HepG2 (cell line): ENCODE data around the gene DPEP1. TPM values are rescaled to one million over a fixed set of nuclear protein-coding genes. Genes with fewer than 3 reads are reported as not detected.
A peak's percentile ranks its signal among the peaks of the same experiment; 100 is the strongest.

ENCODE experiments used
- FOSL2 ChIP-seq: sonication (generic); formaldehyde crosslinking; IDR thresholded peaks from 2 replicates; pipeline ENCODE4 v1.4.0; 2020; ENCODE audit warnings: missing genetic modification reagents
- HNRNPUL1 ChIP-seq: fragments of 200-400 bp; formaldehyde crosslinking; IDR thresholded peaks from 2 replicates; pipeline ENCODE4 v1.6.1; 2017; ENCODE audit warnings: low read depth, mild to moderate bottlenecking, low read length, moderate library complexity
- JUND ChIP-seq: sonication (generic); formaldehyde crosslinking; IDR thresholded peaks from 2 replicates; pipeline ENCODE4 v1.8.0; 2022; ENCODE audit warnings: mild to moderate bottlenecking, missing genetic modification reagents
- KLF11 ChIP-seq: IDR thresholded peaks from 2 replicates; pipeline ENCODE4 v1.6.1; 2016; ENCODE audit warnings: missing compliant biosample characterization
- MZF1 ChIP-seq: sonication (generic); formaldehyde crosslinking; IDR thresholded peaks from 2 replicates; pipeline ENCODE4 v1.8.1; 2023; ENCODE audit warnings: mild to moderate bottlenecking, missing genetic modification reagents, borderline replicate concordance
- RAD21 ChIP-seq: fragments of 450-650 bp; formaldehyde crosslinking; IDR thresholded peaks from 2 replicates; pipeline ENCODE4 v1.5.0; 2020; ENCODE audit warnings: mild to moderate bottlenecking
- REL ChIP-seq: sonication (generic); formaldehyde crosslinking; conservative IDR thresholded peaks from 2 replicates; pipeline ENCODE4 v1.8.0; 2022; ENCODE audit warnings: mild to moderate bottlenecking, missing genetic modification reagents, moderate library complexity
- SALL2 ChIP-seq: sonication (generic); formaldehyde crosslinking; IDR thresholded peaks from 2 replicates; pipeline ENCODE4 v1.8.1; 2023; ENCODE audit warnings: mild to moderate bottlenecking, missing genetic modification reagents, inconsistent platforms
- SAP130 ChIP-seq: IDR thresholded peaks from 2 replicates; pipeline ENCODE4 v1.6.1; 2016; ENCODE audit warnings: low read depth
- SETDB1 ChIP-seq: sonication (generic); formaldehyde crosslinking; IDR thresholded peaks from 2 replicates; pipeline ENCODE4 v1.5.1; 2020; ENCODE audit warnings: missing genetic modification reagents, mild to moderate bottlenecking, borderline replicate concordance
- SKI ChIP-seq: fragments of 450-650 bp; IDR thresholded peaks from one replicate; pipeline ENCODE4 v1.6.1; 2018; ENCODE audit warnings: mild to moderate bottlenecking; ENCODE audit not compliant: partially characterized antibody
- SP140L ChIP-seq: sonication (generic); formaldehyde crosslinking; IDR thresholded peaks from 2 replicates; pipeline ENCODE4 v1.4.0; 2020; ENCODE audit warnings: missing genetic modification reagents, borderline replicate concordance
- SRF ChIP-seq: IDR thresholded peaks from 2 replicates; pipeline ENCODE4 v1.6.1; 2011; ENCODE audit warnings: mild to moderate bottlenecking, low read depth, low read length, moderate library complexity
- TBP ChIP-seq: sonication (generic); formaldehyde crosslinking; IDR thresholded peaks from 2 replicates; pipeline ENCODE4 v1.5.0; 2020; ENCODE audit warnings: missing genetic modification reagents
- XRCC5 ChIP-seq: fragments of 200-400 bp; formaldehyde crosslinking; optimal IDR thresholded peaks from 2 replicates; pipeline ENCODE3; 2017; ENCODE audit warnings: mild to moderate bottlenecking, low read length
- ZKSCAN5 ChIP-seq: sonication (generic); formaldehyde crosslinking; IDR thresholded peaks from 2 replicates; pipeline ENCODE4 v1.5.1; 2020; ENCODE audit warnings: mild to moderate bottlenecking, missing genetic modification reagents
- ZNF296 ChIP-seq: sonication (generic); formaldehyde crosslinking; conservative IDR thresholded peaks from 2 replicates; pipeline ENCODE4 v1.5.0; 2020; ENCODE audit warnings: mild to moderate bottlenecking, missing genetic modification reagents
- ZNF329 ChIP-seq: sonication (generic); formaldehyde crosslinking; IDR thresholded peaks from 2 replicates; pipeline ENCODE4 v1.9.0; 2021; ENCODE audit warnings: low read depth, mild to moderate bottlenecking, missing genetic modification reagents
- ZNF570 ChIP-seq: sonication (generic); formaldehyde crosslinking; IDR thresholded peaks from 2 replicates; pipeline ENCODE4 v1.4.0; 2020; ENCODE audit warnings: mild to moderate bottlenecking, missing genetic modification reagents, borderline replicate concordance
- ZNF629 ChIP-seq: sonication (generic); formaldehyde crosslinking; conservative IDR thresholded peaks from 2 replicates; pipeline ENCODE4 v1.5.0; 2020; ENCODE audit warnings: missing genetic modification reagents
- ZNF678 ChIP-seq: sonication (generic); formaldehyde crosslinking; IDR thresholded peaks from 2 replicates; pipeline ENCODE4 v1.4.0; 2020; ENCODE audit warnings: mild to moderate bottlenecking, missing genetic modification reagents
- ZNF713 ChIP-seq: sonication (generic); formaldehyde crosslinking; IDR thresholded peaks from 2 replicates; pipeline ENCODE4 v1.4.0; 2020; ENCODE audit warnings: mild to moderate bottlenecking, missing genetic modification reagents
- ZNF737 ChIP-seq: sonication (generic); formaldehyde crosslinking; IDR thresholded peaks from 2 replicates; pipeline ENCODE4 v1.5.0; 2020; ENCODE audit warnings: missing genetic modification reagents, mild to moderate bottlenecking, borderline replicate concordance
- ZNF75D ChIP-seq: sonication (generic); formaldehyde crosslinking; IDR thresholded peaks from 2 replicates; pipeline ENCODE4 v1.8.1; 2023; ENCODE audit warnings: missing genetic modification reagents, mild to moderate bottlenecking, borderline replicate concordance
- polyA plus RNA-seq, 8 experiments: library from polyadenylated mRNA; depleted of rRNA in 3 of 8; stranded (reverse) in 7 of 8; unstranded in 1 of 8; fragments of >200 nt; fragmentation: Illumina TruSeq in 4 of 8; extraction: Trizol in 4 of 8; gene quantifications; 2 replicates each; pipeline versions ENCODE4 v1.2.1 to v1.2.3, GENCODE V29; 2011 to 2016; ENCODE audit warnings: low read depth in 4 of 8, missing spikeins in 1 of 8, mixed read lengths in 1 of 8; ENCODE audit not compliant: insufficient read depth in 1 of 8
- total RNA-seq, 5 experiments: library from RNA; depleted of rRNA; stranded (reverse); fragments of >200 nt; fragmentation: Illumina TruSeq; extraction: Trizol; gene quantifications; 2 replicates each; pipeline ENCODE4 v1.2.3, GENCODE V29; 2016; ENCODE audit warnings: low read depth in 1 of 5
- TF ChIP-seq, protein P1 (sequence below): sonication (generic); formaldehyde crosslinking; IDR thresholded peaks from 2 replicates; pipeline ENCODE4 v1.9.0; 2021; ENCODE audit warnings: missing genetic modification reagents, borderline replicate concordance
- TF ChIP-seq, protein P2 (sequence below): sonication (generic); formaldehyde crosslinking; IDR thresholded peaks from 2 replicates; pipeline ENCODE4 v1.4.0; 2020; ENCODE audit warnings: missing genetic modification reagents

DPEP1 gene
- total and polyA plus RNA-seq, 2 of the 13 experiments (the other 11 are each of a cell fraction or from before 2014, with no cell fraction given) = 37.6 to 52.2 TPM

DNA sequence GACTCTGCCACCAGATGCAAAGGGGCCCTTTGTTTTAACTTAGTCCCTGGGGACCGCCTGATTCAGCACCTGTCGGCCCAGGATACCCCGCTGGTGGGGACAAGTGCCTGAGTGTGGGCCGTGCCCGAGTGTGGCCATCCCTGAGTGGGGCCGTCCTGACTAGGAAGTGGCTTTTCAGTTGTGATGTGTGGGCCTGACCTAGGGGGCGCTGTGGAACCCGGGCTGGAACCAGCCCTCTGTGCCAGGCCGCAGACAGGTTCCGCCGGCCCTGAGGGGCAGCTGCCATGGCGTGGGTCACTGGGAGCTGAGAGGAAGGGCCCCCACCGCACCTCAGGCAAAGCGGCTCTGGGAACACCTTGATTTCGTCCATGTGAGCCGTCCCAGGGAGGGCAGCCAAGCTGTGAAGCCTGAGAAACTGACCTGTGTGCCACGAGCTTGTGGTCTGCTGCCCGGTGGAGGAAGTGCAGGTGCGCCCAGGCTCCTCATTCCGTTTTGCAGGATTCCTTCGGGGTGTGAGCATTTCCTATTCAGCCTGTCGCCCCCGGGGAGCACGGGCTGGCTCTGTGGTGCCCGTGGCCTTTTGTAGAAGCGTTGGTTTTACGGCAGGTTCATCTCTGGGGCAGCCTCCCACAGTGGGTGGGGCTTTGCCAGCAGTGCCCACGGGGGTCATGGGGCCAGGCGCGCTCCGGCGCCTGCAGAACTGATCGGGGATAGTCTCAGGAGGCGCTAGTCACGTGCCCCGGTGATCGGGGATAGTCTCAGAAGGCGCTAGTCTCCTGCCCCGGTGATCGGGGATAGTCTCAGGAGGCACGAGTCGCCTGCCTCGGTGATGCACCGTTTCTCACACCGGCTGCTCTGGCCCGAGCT, 47.7 kb upstream of the DPEP1 start (continued):
- TF ChIP-seq, protein P1, sequence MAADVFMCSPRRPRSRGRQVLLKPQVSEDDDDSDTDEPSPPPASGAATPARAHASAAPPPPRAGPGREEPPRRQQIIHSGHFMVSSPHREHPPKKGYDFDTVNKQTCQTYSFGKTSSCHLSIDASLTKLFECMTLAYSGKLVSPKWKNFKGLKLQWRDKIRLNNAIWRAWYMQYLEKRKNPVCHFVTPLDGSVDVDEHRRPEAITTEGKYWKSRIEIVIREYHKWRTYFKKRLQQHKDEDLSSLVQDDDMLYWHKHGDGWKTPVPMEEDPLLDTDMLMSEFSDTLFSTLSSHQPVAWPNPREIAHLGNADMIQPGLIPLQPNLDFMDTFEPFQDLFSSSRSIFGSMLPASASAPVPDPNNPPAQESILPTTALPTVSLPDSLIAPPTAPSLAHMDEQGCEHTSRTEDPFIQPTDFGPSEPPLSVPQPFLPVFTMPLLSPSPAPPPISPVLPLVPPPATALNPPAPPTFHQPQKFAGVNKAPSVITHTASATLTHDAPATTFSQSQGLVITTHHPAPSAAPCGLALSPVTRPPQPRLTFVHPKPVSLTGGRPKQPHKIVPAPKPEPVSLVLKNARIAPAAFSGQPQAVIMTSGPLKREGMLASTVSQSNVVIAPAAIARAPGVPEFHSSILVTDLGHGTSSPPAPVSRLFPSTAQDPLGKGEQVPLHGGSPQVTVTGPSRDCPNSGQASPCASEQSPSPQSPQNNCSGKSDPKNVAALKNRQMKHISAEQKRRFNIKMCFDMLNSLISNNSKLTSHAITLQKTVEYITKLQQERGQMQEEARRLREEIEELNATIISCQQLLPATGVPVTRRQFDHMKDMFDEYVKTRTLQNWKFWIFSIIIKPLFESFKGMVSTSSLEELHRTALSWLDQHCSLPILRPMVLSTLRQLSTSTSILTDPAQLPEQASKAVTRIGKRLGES (CRISPR knock-in tag) = peak; percentile 75; the same call in 1 of the 2 replicates
- TF ChIP-seq ZNF296 (CRISPR knock-in tag) (no peak; the same call in 1 of the 2 replicates), SP140L (no peak), SKI (peak; percentile 20), ZNF737 (CRISPR knock-in tag) (0 out of 2 replicates have a peak, but pooled peaks have one; percentile 82), TBP (CRISPR knock-in tag) (no peak), ZKSCAN5 (CRISPR knock-in tag) (no peak), RAD21 (CRISPR knock-in tag) (peak; percentile 71), ZNF570 (CRISPR knock-in tag) (no peak; the same call in 1 of the 2 replicates), ZNF713 (CRISPR knock-in tag) (peak; percentile 93), XRCC5 (no peak), REL (CRISPR knock-in tag) (no peak), HNRNPUL1 (no peak), SAP130 (no peak), FOSL2 (CRISPR knock-in tag) (peak; percentile 3; the same call in 1 of the 2 replicates), ZNF678 (no peak), ZNF629 (no peak; the same call in 1 of the 2 replicates), ZNF329 (CRISPR knock-in tag) (peak; percentile 31; the same call in 1 of the 2 replicates), SALL2 (0 out of 2 replicates have a peak, but pooled peaks have one; percentile 62), KLF11 (CRISPR knock-in tag) (no peak), ZNF75D (CRISPR knock-in tag) (no peak), SETDB1 (CRISPR knock-in tag) (no peak), MZF1 (no peak), SRF (no peak), JUND (CRISPR knock-in tag) (no peak; the same call in 1 of the 2 replicates)
- TF ChIP-seq, protein P2, sequence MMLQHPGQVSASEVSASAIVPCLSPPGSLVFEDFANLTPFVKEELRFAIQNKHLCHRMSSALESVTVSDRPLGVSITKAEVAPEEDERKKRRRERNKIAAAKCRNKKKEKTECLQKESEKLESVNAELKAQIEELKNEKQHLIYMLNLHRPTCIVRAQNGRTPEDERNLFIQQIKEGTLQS (CRISPR knock-in tag) = no peak; the same call in 1 of the 2 replicates
